HUES48 (cell line): ENCODE measurements around the gene SPINK5.
"Not testable (repeated sequence)": the region's sequence is repeated elsewhere in the genome, so short reads cannot be mapped to it uniquely, and the experiment has no call there.

Experiments
- H3K27ac ChIP-seq: one replicate; pipeline ENCODE4 v1.7.0; 2013; ENCODE audit warnings: low read depth, low read length, inconsistent platforms
- H3K27me3 ChIP-seq: 2 replicates; pipeline ENCODE4 v1.6.1; 2013; ENCODE audit warnings: mild to moderate bottlenecking, low read length; ENCODE audit not compliant: control insufficient read depth, insufficient read depth
- H3K36me3 ChIP-seq: 2 replicates; pipeline ENCODE4 v1.6.1; 2013; ENCODE audit warnings: low read length; ENCODE audit not compliant: control insufficient read depth, insufficient read depth
- H3K4me1 ChIP-seq: 2 replicates; pipeline ENCODE4 v1.6.1; 2013; ENCODE audit warnings: mild to moderate bottlenecking, low read length; ENCODE audit not compliant: control insufficient read depth, insufficient read depth
- H3K4me3 ChIP-seq: 2 replicates; pipeline ENCODE4 v1.5.1; 2013; ENCODE audit warnings: mild to moderate bottlenecking, low read depth, low read length
- H3K9ac ChIP-seq: 2 replicates; pipeline ENCODE4 v1.6.1; 2013; ENCODE audit warnings: mild to moderate bottlenecking, low read depth, low read length, moderate library complexity
- H3K9me3 ChIP-seq: 2 replicates; pipeline ENCODE4 v1.6.1; 2013; ENCODE audit warnings: low read length; ENCODE audit not compliant: control insufficient read depth, insufficient read depth

SPINK5 gene

DNA sequence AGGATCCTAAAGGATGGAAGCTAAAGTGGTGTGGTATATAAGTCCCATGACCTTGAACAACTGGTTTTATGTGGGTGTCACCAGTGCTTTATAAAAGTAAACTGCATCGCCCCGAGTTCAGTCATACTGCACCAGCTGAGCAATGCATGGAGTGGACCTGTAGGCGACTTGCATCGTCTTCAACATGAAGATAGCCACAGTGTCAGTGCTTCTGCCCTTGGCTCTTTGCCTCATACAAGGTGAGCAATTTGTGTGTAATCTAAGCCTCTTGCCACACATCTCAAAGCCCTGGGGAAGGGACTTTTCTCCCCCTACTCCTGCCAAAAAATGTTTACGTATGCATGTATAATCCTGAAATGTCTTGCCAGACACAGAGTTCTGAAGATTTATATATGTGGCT, at the start of gene SPINK5:
TSS of gene SPINK5 (plus strand) at position 120 of the 400 bp plus-strand sequence. CDS start at position 185, 65 bp downstream.
- Histone ChIP-seq H3K4me3 (no peak within 1 kb of the TSS), H3K9ac (no peak within 1 kb of the TSS), H3K4me1 (no peaks in the 10 kb centered on the region), H3K27me3 (no peaks in the 10 kb centered on the region), H3K36me3 (peaks cover 3% of the 10 kb centered on the region; the same call in 1 of the 2 replicates), H3K9me3 (no peaks in the 10 kb centered on the region), H3K27ac (no peak within 1 kb of the TSS)

- Histone ChIP-seq H3K4me1 (no peaks in the 10 kb centered on the region; the same call in 1 of the 2 replicates), H3K27me3 (no peaks in the 10 kb centered on the region), H3K36me3 (peaks cover 3% of the 10 kb centered on the region; the same call in 1 of the 2 replicates), H3K4me3 (no peak overlapping the region), H3K9me3 (no peaks in the 10 kb centered on the region), H3K9ac (no peak overlapping the region), H3K27ac (no peak overlapping the region)
These were observed 49.5 kb upstream of the SPINK5 start for GRCh38 chr5:148014276-148014675.

GRCh38 chr5:148020257-148020988, 43.4 kb upstream of the SPINK5 start:
- Histone ChIP-seq H3K4me3 (no peak overlapping the region), H3K27ac (no peak overlapping the region), H3K4me1 (no peaks in the 10 kb centered on the region), H3K27me3 (no peaks in the 10 kb centered on the region), H3K36me3 (no peaks in the 10 kb centered on the region), H3K9me3 (no peaks in the 10 kb centered on the region), H3K9ac (no peak overlapping the region)

DNA sequence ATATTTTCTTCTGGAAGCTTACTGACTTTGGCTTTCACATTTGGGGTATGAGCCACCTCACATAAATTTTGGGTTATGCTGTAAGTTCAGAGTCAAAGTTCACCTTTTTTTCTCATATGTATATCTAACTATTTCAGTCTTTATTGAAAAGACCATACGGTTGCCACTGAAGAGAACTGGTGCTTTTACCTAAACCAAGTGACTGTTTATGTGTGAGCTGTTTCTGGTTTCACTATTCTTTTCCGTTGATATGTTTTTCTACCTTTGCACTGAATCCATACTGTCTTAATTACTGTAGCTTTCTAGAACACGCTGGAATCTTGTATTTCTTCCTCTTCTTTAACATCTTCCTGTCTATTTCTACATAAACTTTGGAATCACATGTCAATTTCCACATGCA, 36.3 kb upstream of the SPINK5 start:
- Histone ChIP-seq H3K4me3 (no peak overlapping the region), H3K27ac (no peak overlapping the region), H3K4me1 (no peaks in the 10 kb centered on the region), H3K9me3 (no peaks in the 10 kb centered on the region), H3K36me3 (no peaks in the 10 kb centered on the region), H3K27me3 (no peaks in the 10 kb centered on the region), H3K9ac (no peak overlapping the region)

DNA sequence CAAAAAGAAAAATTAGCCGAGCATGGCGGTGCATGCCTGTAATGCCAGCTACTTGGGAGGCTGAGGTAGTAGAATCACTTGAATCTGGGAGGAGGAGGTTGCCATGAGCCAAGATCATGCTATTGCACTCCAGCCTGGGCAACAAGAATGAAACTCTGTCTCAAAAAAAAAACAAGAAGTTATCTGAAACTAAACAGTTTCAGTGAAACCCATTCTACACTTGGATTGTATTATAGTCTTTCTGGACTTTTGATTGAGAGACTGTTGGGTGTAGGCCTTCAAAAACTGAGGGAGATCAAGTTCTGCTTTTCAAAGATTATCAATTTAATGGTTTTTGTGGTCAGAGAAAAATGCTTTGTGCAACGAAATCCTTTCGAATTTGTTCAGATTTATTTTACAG, 34.6 kb upstream of the SPINK5 start:
- no peaks in the 10 kb centered on the region for H3K27me3 ChIP-seq
- no peak overlapping the region for H3K27ac ChIP-seq
- no peaks in the 10 kb centered on the region for H3K4me1 ChIP-seq
- no peaks in the 10 kb centered on the region for H3K36me3 ChIP-seq
- no peaks in the 10 kb centered on the region for H3K9me3 ChIP-seq
- H3K4me3 ChIP-seq: no peak overlapping the region
- no peak overlapping the region for H3K9ac ChIP-seq

GRCh38 chr5:148033134-148033533, 30.6 kb upstream of the SPINK5 start:
- Histone ChIP-seq H3K4me3 (no peak overlapping the region), H3K9me3 (no peaks in the 10 kb centered on the region), H3K9ac (no peak overlapping the region), H3K27ac (no peak overlapping the region), H3K27me3 (no peaks in the 10 kb centered on the region), H3K4me1 (no peaks in the 10 kb centered on the region), H3K36me3 (no peaks in the 10 kb centered on the region)

- H3K27ac ChIP-seq: no peak overlapping the region
- H3K36me3 ChIP-seq: no peaks in the 10 kb centered on the region
- no peaks in the 10 kb centered on the region for H3K9me3 ChIP-seq
- no peak overlapping the region for H3K9ac ChIP-seq
- no peaks in the 10 kb centered on the region for H3K27me3 ChIP-seq
- H3K4me3 ChIP-seq: no peak overlapping the region
- H3K4me1 ChIP-seq: no peaks in the 10 kb centered on the region
These were observed 28.1 kb upstream of the SPINK5 start for GRCh38 chr5:148035676-148036075.

DNA sequence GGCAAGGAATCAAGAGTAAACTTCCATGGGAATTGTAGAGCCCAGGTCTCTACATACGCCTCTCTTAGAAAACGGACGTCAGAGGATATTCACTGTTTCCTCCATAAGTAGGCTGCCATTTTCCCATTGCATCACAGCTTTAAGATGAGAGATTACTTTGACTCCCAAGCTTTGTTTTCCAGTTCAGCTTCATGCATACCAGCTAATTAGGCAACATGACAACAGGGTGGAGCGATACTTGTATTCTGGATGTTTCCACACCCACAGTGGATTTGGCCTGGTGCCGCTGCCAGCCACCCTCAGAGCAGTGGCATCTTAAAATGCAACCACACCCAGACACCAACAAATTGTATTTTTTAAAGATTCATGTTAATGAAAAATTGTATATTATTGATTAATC, 20.9 kb upstream of the SPINK5 start:
- Histone ChIP-seq H3K9ac (no peak overlapping the region), H3K27me3 (no peaks in the 10 kb centered on the region), H3K9me3 (no peaks in the 10 kb centered on the region), H3K36me3 (no peaks in the 10 kb centered on the region), H3K4me3 (no peak overlapping the region), H3K27ac (no peak overlapping the region), H3K4me1 (no peaks in the 10 kb centered on the region)

GRCh38 chr5:148043705-148044104, 20.1 kb upstream of the SPINK5 start:
- H3K27ac ChIP-seq: no peak overlapping the region
- no peak overlapping the region for H3K9ac ChIP-seq
- no peaks in the 10 kb centered on the region for H3K9me3 ChIP-seq
- H3K27me3 ChIP-seq: no peaks in the 10 kb centered on the region
- no peak overlapping the region for H3K4me3 ChIP-seq
- H3K36me3 ChIP-seq: no peaks in the 10 kb centered on the region
- H3K4me1 ChIP-seq: no peaks in the 10 kb centered on the region

- peaks cover 34% of the 10 kb centered on the region for H3K9me3 ChIP-seq
- not testable (repeated sequence) for H3K36me3 ChIP-seq, H3K9ac ChIP-seq, H3K4me3 ChIP-seq, H3K27me3 ChIP-seq, H3K4me1 ChIP-seq, H3K27ac ChIP-seq
These were observed 8.6 kb upstream of the SPINK5 start for GRCh38 chr5:148055160-148055559.

DNA sequence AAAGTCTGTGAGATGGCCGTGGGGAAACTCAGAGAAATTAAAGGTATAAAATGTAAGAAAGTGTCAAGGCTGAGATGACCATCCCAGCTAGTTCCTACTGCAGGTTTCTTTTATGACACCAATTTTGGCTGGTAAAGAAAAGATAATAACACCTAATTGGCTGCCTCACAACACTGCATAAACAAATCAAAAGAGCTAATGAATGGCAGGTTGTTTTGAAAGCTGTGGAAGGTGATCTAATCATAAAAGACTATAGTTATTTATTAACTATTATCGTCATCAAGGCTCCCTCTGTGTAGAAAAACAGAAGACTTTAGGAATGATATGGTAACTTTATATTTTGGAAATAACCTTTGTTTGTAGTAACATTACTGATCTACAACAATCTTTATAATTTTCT, 3.5 kb upstream of the SPINK5 start:
- no peak overlapping the region for H3K27ac ChIP-seq
- no peaks in the 10 kb centered on the region for H3K4me1 ChIP-seq
- H3K4me3 ChIP-seq: no peak overlapping the region
- H3K9me3 ChIP-seq: peaks cover 15% of the 10 kb centered on the region
- H3K9ac ChIP-seq: no peak overlapping the region
- H3K36me3 ChIP-seq: no peaks in the 10 kb centered on the region; the same call in 1 of the 2 replicates
- no peaks in the 10 kb centered on the region for H3K27me3 ChIP-seq
